ENCODE data around the gene VSIG2. TPM values are rescaled to one million over a fixed set of nuclear protein-coding genes. Genes with fewer than 3 reads are reported as not detected.
A peak's percentile ranks its signal among the peaks of the same experiment; 100 is the strongest.

The VSIG2 gene
- total and polyA plus RNA-seq, 2 donors (not counting 3 experiments of a cell fraction or from before 2014, with no cell fraction given), result 1.2 to 7.0 TPM

DNA sequence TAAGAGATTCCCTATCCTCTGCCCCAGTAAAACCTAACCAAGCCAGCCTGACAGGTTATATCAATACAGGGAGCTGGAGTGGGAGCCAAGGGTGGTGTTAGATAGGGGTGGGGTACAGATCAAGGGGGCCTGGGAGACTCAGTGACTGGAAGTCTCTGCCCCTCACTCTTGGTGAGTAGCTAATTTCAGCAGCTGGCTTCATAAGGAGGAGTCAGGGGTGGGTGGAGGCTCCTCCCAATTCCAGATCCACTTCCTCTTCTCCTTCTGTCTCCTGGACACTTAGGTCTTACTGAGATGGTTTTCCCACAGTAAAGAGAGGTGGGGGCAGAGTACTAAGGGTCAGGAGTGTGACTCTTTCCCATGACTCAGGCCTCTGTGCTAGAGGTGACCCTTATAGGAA, 1.1 kb upstream of the VSIG2 start:
- DNase-seq (ENCODE audit: low read depth, low spot score) (no peak), FAIRE-seq (peak; percentile 37)
- Histone ChIP-seq H3K27me3 (ENCODE audit: control insufficient read depth in 2 of 2, insufficient read depth in 2 of 2, low read length in 2 of 2) (no peaks in the 10 kb centered on the region), H3K36me3 (ENCODE audit: control insufficient read depth in 2 of 2, extremely low read depth in 1 of 2, insufficient read depth in 2 of 2, low read length in 2 of 2) (peaks cover 23 to 38% of the 10 kb centered on the region in 2 experiments), H3K4me3 (replicated peaks in 1 of 3; ENCODE audit: insufficient read depth in 1 of 3, low read depth in 1 of 3, low read length in 3 of 3) (no peak overlapping the region), H2AFZ (ENCODE audit: low read depth, low read length) (no peak overlapping the region), H3K4me2 (ENCODE audit: insufficient read depth, low read length) (no peak overlapping the region), H3K9me1 (replicated peaks; ENCODE audit: control insufficient read depth, extremely low read depth, insufficient read depth, low read length) (no peaks in the 10 kb centered on the region), H3K79me2 (ENCODE audit: control insufficient read depth, insufficient read depth, low read length) (peaks cover 28% of the 10 kb centered on the region), H3K9ac (replicated peaks; ENCODE audit: extremely low read depth, insufficient read depth, low read length) (no peak overlapping the region), H3K9me3 (replicated peaks; ENCODE audit: control insufficient read depth, insufficient read depth, low read length) (no peaks in the 10 kb centered on the region), H3K4me1 (ENCODE audit: control insufficient read depth, extremely low read depth, insufficient read depth, low read length) (peaks cover 77% of the 10 kb centered on the region), H3K27ac (ENCODE audit: insufficient read depth, low read depth, low read length) (peak overlapping the region; percentile 28), H4K20me1 (replicated peaks; ENCODE audit: control insufficient read depth, extremely low read depth, insufficient read depth, low read length) (no peaks in the 10 kb centered on the region)
- TF ChIP-seq JUN (IDR thresholded peaks at IDR 0.05; ENCODE audit: borderline replicate concordance, insufficient read depth, insufficient read length, low read depth) (no peak), FOS (IDR thresholded peaks at IDR 0.05; ENCODE audit: borderline replicate concordance, insufficient read depth, low read length) (no peak), POLR2AphosphoS5 (IDR thresholded peaks at IDR 0.05; ENCODE audit: insufficient read depth, low read depth, low read length) (peak; percentile 32)
- ChIA-PET CTCF (interaction anchor here (0.9 to 16.9 kb wide), 9 partner anchors 7 to 123 kb away, joined by 3 to 301 read pairs (median 4); partner anchors contain the start of gene ESAM), POLR2A (interaction anchor here (1.4 to 1.8 kb wide), 2 partner anchors 10 to 84 kb away, joined by 4 to 7 read pairs; no protein-coding TSS in a partner anchor)
- TSS peak; percentile 63 for BruUV-seq (replicated peaks)
- dilution Hi-C loops (cut with MboI; ENCODE audit: extremely low pct_ligation_motif_present, low sequenced_read_pairs) (no loop called here), intact Hi-C loops (cut with micrococcal nuclease) (no loop called here)

DNA sequence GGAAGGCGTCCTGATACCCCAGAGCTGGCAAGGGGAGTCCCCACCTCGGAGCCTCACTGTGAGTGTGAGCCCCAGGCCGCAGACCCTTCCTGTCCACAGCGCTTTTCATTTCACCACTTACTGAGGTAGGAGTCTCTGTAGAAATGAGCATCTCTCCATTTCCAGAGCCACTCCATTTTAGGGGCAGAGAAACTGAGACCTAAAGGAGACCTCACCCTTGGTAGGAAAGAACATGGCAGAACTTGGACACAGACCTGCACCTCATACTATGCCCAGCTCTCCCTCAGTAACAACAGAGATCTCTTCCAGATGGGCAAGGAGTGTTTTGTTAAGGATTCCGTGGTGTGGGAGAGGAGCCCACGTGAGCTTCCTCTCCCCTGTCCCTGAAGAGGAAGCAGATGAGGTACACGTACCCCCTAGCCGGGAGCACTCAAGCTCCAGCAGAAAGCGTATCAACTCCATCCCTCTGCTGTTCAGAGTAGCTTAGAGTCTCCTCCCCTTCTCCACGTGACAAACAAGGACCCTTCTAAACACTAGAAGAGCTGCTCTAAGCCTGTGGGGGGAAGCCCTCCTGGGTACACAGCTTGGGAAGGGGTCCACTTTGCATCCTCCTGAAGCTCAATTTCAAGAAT, 532 bp upstream of the VSIG2 start:
- Histone ChIP-seq H3K27me3 (ENCODE audit: control insufficient read depth in 2 of 2, insufficient read depth in 2 of 2, low read length in 2 of 2) (no peaks in the 10 kb centered on the region), H4K20me1 (replicated peaks; ENCODE audit: control insufficient read depth, extremely low read depth, insufficient read depth, low read length) (no peaks in the 10 kb centered on the region), H3K4me2 (ENCODE audit: insufficient read depth, low read length) (no peak overlapping the region), H3K4me1 (ENCODE audit: control insufficient read depth, extremely low read depth, insufficient read depth, low read length) (peaks cover 77% of the 10 kb centered on the region), H3K4me3 (replicated peaks in 1 of 3; ENCODE audit: insufficient read depth in 1 of 3, low read depth in 1 of 3, low read length in 3 of 3) (no peak overlapping the region), H3K36me3 (ENCODE audit: control insufficient read depth in 2 of 2, extremely low read depth in 1 of 2, insufficient read depth in 2 of 2, low read length in 2 of 2) (peaks cover 23 to 36% of the 10 kb centered on the region in 2 experiments), H2AFZ (ENCODE audit: low read depth, low read length) (no peak overlapping the region), H3K9me1 (replicated peaks; ENCODE audit: control insufficient read depth, extremely low read depth, insufficient read depth, low read length) (no peaks in the 10 kb centered on the region), H3K79me2 (ENCODE audit: control insufficient read depth, insufficient read depth, low read length) (peaks cover 21% of the 10 kb centered on the region), H3K27ac (ENCODE audit: insufficient read depth, low read depth, low read length) (peak overlapping the region; percentile 28), H3K9me3 (replicated peaks; ENCODE audit: control insufficient read depth, insufficient read depth, low read length) (no peaks in the 10 kb centered on the region), H3K9ac (replicated peaks; ENCODE audit: extremely low read depth, insufficient read depth, low read length) (no peak overlapping the region)
- FAIRE-seq (no peak), DNase-seq (ENCODE audit: low read depth, low spot score) (no peak)
- dilution Hi-C loops (cut with MboI; ENCODE audit: extremely low pct_ligation_motif_present, low sequenced_read_pairs) (no loop called here), intact Hi-C loops (cut with micrococcal nuclease) (no loop called here)
- POLR2A ChIA-PET, result interaction anchor here (1.4 kb wide), 1 partner anchor 84 kb away, joined by 4 read pairs; no protein-coding TSS in a partner anchor
- BruUV-seq (replicated peaks), result no TSS peak
- CTCF ChIA-PET, result interaction anchor here (1.0 to 16.9 kb wide), 8 partner anchors 8 to 124 kb away, joined by 3 to 301 read pairs (median 8); partner anchors contain the start of gene ESAM
- peak; percentile 7 for TF ChIP-seq POLR2AphosphoS5 (IDR thresholded peaks at IDR 0.05; ENCODE audit: insufficient read depth, low read depth, low read length)
- no peak for TF ChIP-seq JUN (IDR thresholded peaks at IDR 0.05; ENCODE audit: borderline replicate concordance, insufficient read depth, insufficient read length, low read depth)
